ENCODE measurements around the gene DGCR2.

DGCR2 gene

DNA sequence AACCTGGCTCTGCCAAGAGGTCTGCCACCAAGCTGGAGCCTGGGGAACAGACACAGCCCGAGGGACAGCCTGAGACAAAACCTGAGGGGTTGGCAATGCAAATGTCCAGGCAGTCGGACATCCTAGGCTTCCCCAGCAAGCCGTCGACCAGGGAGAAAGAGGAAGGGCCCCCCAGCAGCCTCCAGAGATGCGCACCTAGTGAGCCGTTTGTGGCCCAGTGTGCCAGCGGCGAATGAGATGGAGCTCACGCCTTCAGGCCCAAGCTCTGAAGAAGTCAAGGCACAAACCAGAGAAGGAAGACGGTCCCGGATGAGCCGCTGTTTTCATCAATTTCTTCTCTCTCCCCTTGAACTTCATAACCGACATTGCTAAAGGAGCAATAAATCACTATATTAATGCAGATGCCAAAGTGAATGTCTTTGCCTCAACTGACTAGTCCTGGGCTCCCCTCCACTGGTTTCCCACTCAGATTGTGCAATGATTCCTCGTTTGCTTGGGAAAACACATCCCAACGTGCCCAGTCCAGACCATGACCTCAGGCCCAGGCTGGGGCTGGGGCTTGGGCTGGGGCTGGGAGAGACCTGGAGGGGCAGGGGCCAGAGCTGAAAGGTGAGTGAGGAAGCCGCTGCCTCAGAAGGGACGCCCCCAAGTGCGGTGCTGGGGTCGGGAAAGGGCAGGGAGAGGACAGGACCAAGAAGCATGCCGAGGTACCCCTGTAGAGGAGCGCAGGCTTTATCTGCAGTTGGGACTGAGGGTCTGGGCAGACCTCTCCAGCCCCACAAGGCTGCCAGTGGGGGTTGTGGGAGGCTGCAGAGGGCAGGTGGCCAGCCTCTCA lies 3.5 kb upstream of the DGCR2 start:
- DNase-seq, result no peak

DNA sequence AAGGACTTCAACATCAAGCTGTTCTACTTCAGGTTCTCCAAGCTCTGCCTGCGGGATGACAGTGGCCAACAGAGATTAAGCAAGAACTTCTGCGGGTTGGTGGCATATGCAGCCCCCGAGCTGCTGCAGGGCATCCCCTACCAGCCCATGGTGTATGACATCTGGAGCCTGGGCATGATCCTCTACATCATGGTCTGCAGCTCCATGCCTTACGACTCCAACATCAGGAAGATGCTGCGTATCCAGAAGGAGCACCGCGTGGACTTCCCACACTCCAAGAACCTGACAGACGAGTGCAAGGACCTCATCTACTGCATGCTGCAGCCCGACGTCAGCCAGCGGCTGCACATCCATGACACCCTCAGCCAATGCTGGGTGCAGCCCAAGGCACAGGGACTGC lies 2.8 kb upstream of the DGCR2 start:
- DNase-seq, result no peak

DNA sequence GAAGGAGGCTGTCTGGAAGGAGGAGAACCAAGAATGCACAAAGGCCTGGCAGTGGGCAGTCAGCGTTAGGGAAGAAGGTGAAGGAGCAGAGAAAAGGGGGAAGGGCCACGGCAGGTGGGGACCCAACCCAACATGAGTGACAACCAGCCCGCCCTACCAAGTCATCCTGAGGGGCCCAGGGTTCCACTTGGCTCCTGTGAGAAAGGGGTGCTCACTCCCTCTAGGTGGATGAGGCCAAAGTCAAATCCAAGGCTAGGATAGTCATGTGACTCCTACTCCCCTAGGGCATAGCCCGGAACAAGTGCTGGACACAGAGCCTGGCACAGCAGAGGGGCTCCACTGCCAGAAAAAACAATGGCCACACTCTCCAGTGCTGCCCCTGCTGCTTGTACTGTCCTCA lies 2.2 kb upstream of the DGCR2 start:
- no peak for DNase-seq

DNA sequence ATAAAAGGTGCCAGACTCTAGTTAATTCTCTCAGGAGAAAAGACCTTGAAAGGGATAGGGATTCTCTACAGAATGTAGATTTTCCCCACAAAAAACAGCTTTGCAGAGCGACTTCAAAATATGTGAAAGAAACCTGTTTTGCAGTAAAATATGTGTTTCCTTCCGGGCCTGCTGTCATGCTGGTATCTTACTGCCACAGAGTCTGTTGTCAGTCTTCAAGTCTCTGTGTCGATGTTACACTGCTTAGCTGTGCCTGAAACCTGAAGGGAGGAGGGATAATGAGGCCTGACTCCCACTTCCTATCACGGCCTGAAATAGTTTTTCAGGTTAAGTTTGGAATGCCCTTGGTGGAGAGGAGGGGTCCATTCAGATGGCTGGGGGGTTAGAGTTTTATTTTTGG lies 1.7 kb upstream of the DGCR2 start:
- DNase-seq, result no peak

DNA sequence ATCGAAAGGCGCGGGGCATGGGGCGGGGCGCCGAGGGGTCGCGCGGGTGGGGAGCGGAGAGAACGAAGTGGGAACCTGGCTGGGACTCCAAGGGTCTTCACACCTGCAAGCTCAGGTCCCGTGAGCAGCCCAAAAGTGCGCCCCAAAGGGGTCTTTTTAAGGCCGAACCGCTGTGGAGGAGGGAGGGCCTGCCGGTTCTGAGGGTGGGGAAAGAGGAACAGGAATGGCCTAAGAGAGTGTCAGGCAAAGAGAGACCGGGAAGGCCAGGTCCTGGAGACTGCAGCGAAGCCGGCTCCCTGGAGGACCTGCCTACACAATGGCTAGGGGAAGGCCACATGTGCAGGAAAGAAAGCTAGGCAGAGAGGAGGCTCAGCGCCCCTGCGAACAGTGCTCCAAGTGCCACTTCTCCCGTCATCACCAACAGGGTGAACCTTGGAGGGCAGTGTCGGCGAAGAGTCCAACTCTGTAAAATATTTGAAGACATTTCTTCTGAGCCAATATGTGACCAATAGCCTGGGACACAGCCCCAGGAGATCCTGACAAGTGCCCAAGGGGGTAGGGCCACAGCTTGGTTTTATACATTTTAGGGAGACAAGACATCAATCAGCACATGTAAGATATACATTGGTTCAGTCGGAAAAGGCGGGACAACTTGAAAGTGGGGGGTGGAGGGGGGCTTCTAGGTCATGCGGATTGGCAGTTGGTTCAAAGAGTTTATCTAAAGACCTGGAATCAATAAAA lies 710 bp upstream of the DGCR2 start:
- no peak for DNase-seq

DNA sequence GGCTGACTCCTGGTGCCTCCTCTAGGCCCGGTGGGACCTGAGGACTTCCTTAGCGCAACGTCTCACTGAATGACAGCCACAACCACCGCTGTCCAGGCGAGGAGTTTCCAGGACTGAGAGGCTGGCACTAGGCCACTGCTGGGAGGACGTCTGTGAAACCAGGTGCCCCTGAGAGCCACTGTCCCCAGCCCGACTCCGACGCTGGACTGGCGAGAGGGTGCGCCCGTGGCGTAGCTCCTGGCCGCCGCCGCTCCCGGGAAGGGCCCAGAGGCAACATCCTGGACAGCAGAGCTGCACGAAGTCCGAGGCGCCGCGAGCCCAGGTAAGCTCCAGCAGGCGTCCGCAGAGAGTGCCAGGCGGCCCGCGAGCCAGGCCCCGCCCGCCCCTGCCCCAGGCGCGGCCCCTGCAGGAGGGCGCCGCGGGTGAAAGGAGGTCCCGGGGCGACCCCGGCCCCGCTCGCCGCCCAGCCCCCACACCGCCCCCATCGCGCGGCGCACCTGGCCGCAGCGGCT lies 525 bp downstream of the DGCR2 start:
- DNase-seq, result no peak

DNA sequence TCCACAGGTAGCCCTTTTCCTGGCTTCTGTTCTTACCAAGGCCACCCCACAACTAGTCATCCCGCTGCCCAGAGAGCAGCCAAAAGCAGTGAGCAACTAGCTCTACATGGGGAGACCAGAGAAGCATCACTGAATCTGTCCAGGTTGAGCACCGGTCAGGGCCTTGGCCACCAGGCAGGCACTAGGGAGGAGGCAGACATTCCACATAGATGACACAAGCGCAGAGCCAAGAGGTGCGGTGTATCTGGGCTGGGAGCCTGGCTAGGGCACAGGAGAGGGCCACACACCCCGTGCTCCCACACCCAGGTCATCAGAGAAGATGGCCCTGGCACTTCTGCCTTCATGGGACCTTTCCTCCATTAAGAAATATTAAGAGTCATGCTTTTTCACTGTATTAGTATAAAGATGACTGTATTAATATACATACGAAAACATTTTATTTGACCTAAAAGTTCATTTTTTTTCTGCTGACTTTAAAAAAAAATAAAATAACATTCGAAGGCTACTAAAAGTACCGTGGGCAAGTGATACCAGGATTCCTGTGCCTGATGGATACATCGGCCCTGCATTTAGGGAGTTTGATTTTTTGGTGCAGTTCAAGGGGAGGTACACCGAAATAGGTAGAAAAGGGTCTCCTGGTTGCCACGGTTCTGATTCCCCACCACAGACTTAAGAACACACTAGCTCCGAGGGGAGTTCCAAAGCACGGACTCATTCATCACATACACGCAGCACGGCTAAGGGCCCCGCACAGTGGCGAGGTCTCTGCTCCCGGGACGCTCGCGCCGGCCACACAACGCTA lies 1.2 kb downstream of the DGCR2 start:
- DNase-seq, result no peak

DNA sequence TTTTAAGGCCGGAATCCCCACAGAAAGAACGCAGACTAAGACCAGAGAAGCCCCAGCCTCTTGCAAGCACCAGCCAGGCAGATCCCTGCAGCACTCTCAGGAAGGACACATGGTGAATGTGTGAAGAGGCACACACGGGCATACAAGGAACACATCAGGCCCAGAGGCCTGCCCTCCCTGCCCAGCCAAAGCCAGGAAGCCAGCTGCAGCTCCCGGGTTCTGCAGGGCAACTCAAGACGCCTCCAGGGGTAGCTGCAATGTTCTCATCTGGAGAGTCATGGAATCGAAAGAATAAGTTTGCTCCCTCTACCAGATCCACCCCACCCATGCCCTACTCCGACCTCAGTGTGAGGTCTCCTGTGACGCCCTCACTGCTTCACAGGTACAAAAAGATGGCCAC lies 2.3 kb downstream of the DGCR2 start:
- no peak for DNase-seq

DNA sequence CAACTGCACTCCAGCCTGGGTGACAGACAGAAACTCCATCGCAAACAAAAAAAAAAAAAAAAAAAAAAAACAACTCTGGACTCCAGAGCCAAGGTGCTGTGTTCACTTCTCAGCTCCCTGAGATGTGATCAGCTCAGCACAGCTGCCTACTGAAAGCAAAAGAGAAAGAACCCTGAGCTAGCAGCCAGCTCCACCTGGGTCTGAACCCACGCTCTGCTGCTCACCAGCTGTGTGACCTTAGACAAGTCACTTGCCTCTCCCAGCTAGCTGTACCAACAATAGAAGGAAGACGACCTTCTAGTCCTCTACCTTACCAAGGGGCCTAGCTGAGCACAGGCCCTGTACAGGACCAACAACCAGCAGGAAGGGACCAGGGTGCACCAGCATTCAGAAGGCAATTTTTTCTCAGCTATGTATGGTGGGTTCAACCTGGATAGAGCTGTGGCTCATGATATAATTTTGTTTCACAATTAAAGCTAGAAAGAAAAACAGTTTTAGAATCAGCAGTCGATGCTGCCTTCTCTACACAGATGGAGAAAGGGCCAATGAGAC lies 3.8 kb downstream of the DGCR2 start:
- DNase-seq, result no peak

DNA sequence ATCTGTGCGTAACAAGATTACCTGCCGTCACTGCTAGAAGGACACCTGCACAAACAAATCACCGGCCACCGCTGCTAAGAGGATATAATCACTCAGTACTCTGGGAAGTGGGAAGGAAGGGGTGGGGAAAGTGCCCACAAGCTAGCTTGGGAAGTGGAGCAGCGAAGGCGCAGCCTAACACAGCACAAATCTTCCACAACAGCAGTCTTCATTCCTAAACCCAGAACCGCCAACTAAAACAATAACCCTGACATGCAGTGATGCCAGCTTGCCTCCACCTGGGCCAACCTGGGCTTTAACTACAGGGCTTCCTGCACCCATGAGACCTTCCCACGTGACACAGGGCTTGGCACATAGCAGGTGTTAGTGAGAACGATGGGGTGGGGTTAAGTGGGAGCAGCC lies 5.1 kb downstream of the DGCR2 start:
- DNase-seq, result peak; percentile 73

DNA sequence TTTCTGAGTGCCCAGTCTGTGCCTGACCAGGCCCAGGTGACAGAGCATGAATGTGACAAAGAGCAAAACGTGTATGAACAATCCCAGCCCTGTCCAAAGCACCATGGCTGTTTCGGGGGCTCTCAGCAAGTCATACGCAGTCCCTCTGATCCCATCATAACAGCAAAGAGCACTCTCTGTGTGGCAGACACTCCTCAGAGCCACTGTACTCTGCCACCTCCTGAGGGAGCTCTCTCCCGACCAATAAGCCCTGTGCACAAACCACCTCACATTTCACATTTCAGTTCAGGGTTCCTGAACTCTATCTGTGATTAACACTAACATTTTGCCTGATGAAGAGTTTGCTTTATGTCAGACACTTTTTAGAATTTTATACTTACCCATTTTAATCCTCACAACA lies 6.6 kb downstream of the DGCR2 start:
- no peak for DNase-seq

DNA sequence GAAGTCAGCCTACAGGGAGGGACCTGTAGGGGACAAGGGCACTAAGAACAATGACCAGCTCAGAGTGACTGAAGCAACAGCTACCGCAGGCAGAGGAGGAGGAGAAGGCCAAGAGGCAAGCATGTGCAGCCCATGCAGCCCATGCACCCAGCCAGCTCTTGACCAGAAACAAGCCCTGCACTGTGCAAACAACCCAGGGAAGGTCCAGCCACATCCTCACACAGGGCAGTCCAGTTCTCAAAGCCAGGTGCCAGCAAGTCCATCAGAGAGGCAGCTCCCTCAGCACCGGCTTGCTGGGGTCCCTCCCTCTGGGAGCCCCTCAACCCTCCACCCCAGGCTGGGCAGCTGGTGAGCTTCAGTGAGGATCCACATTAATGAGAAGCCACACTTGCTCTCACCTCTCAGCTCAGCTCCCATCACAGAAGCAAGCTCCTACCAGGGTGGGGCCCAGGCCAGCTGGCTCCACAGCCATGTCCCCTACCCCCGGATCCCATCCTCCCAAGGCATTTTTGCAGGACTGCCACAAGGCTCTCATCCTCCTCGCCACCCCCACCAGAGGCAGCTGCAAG lies 7.1 kb downstream of the DGCR2 start:
- no peak for DNase-seq

DNA sequence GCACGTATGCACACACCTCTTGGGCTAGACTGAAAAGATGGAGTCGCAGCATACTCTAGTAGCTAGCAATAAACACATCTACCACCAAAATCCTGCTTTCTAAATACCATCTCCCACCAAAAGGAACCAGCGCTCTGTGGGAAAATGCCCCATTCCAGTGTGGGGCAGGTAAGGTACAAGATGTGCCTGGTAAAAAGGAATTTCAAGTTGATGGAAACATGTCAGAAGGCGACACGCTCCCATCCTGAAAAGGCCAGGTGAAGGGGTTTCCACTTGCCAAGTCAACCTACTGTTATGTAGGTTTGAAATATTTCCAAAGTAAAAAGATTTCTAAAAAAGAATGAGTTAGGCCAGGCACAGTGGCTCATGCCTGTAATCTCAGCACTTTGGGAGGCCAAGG lies 8.8 kb downstream of the DGCR2 start:
- DNase-seq, result no peak

DNA sequence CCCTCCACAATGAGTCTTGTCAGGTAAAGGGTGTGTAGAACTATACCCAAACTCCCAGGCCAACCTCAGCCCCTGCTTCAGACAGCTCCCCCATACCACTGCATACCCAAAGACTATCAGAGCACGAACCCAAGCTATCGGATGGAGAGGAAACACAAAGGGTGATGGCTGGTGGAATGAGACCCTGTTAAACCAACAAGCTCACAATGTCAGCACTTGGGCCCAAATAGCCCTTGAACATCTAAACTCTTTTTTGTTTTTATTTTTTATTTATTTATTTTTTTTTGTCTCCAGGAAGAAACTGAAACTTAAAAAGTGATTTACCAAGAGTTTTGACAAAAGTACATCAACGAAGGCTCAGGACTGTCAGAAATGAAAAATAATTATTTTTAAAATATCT lies 10.6 kb downstream of the DGCR2 start:
- no peak for DNase-seq

DNA sequence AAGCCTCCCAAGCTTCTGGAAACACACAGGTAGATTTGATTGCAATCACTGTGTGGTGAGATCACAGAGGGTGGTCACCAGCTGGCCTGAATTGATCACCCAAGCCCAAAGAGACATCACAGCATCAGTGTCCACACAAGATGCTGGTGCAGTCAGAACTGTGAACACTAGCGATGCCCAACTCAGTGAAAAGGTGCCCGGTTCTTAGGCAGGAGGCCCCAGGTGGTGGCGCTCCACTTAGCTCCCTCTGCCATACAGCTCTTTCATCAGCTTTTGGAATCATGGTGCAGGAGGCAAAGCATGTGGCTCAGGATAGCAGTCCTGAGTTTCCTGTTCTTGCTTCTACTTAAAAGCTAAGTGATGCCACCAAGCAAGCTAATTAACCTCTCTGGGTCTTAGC lies 11.1 kb downstream of the DGCR2 start:
- DNase-seq, result no peak

DNA sequence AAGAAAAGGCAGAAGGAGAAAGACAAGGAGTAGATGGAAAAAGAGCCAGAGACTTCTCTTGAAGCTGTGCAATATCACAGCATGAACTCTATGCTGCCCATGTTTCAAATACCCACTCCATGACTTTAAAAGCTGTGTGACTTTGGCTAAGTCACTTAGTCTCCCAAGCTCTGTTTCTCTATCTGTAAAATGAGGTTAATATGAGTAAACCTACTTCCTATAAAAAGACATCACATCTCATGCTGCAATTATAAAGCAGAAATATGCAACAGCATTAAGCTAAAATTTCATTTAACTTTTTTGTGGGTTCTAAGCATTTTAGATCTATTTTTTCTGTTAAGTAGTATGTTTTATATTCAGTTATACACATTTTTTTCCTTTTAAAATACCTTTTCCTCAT lies 11.6 kb downstream of the DGCR2 start:
- DNase-seq, result no peak

DNA sequence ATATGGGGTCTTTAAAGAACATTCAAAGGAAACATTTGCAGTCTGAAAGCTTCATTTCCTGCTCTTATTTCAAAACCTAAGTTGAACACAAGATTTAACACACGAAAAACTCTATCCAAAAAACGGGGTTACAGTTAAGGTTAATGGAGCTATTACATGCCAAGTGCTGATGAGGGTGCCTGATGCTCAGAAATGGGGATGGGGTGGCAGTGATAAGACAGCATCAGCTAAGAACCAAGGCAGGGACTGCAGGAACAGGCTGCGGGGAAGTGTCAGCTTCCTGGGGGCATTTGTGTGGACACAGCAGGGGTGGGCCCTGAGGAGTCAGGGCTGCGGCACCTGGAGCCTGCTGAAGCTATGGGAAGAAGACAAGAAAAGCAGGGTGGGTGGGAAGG lies 12.2 kb downstream of the DGCR2 start:
- no peak for DNase-seq

DNA sequence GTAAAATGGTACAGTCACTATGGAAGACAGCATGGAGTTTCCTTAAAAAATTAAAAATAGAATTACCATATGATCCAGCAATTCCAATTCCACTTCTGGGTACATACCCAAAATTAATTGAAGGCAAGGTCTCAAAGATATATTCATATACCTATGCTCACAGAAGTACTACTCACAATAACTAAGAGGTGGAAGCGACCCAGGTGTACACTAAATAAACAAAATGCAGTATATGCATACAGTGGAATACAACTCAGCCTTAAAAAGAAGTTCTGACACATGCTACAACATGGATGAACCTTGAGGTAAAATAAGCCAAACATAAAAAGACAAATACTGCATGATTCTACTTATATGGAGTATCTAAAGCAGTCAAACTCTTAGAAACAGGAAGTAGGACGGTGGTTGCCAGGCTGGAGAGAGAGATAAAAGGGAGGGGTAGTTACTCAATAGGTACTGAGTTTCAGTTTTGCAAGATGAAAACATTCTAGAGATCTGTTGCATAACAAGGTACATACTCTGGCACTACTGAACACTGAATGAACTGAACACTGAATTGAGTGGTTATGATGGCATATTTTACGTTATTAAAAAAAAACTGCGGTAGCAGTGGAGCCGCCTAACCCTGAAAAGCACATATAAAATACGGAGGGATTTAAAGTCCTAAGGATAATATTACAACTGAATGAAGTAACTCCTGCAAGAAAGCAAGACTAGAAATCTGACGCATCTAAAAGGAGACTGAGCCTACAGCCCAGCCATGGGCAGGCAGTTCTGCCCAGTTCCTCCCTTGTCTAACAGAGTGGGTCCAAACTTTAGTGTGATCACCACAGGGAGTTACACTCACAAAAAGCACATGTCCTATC lies 12.8 kb downstream of the DGCR2 start:
- no peak for DNase-seq

DNA sequence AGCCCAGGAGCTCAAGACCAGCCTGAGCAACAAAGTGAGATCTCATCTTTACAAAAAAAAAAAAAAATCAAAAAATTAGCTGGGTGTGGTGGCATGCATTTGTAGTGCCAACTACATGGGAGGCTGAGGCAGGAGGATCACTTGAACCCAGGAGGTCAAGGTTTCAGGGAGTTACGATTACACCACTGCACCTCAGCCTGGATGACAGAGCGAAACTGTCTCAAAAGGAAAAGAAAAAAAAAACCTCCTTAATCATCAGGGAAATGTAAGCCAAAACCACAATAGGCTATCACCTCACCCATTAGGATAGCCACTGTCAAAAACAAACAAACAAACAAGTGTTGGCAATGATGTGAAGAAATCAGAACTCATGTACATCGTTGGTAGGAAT lies 13.4 kb downstream of the DGCR2 start:
- no peak for DNase-seq

DNA sequence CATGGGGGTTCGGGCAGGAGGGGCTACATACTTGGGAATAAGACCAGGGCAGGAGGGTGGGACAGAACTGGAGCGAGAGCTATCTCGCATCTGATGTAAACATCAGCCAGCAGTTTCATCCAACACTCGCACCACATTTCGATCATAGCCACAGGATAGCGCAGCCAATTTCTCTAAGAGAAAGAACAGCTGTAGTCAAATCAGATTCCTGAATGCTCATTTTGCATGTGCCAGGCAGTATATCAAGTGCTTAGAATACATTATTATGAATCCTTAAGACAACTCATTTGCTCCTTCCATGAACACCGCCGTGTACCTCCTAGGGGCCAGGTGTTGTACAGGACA lies 14.5 kb downstream of the DGCR2 start:
- no peak for DNase-seq

DNA sequence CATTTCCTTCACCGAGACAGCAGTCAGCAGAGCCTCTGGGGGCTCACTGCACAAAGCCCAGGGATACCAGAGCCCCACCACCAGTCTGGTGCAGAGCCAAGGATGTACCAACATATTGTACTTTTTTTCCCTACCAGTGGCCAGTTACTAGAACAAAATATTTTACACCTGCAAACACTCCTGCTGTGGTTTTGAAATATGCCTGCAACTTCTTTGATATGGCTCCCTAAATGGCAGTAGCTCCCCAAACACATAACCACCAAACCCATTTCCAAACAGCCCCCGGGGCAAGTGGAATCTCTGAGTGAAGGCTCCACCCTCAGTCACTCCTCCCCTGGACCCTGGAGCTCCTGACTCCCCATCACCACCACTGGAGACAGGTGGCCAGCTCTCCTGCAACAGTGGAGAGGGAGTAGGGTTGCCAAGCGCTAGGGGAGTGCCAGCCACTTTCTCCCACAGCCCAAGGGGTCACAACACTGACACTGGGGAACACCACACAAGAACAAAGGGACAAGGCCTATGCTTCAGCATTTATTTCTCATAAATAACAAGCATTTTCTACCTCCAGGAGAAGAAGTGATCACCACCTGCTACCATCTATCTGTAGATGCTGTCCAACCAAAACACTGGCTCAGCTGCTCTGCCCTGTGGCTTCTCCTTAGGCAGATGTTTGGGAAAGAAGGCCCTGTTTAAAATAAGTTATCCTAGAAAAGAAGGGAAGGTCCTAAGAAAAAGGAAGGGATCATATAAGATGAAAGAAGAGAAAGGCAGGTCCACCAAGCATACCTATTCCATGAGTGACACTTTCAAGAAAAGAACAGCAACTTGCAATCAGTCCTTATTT lies 15.1 kb downstream of the DGCR2 start:
- DNase-seq, result no peak
